Measurements from ENCODE around the gene PRDM7.

- TF ChIP-seq CTCF (IDR thresholded peaks at IDR 0.05; ENCODE audit: borderline replicate concordance, extremely low read depth, low read length, poor library complexity, severe bottlenecking) (no peak), EZH2 (IDR thresholded peaks at IDR 0.05; ENCODE audit: borderline replicate concordance, low read depth, low read length, severe bottlenecking) (no peak)
Observed at GRCh38 chr16:90042946-90043514, 34.1 kb downstream of the PRDM7 start.
